Astrocyte of the cerebellum (primary cell): ENCODE measurements around the gene TXNL4B.
"Not testable (repeated sequence)": the region's sequence is repeated elsewhere in the genome, so short reads cannot be mapped to it uniquely, and the experiment has no call there.

Source experiments
- DNase-seq: peaks from one replicate; pipeline ENCODE4 v3.0.0-alpha.2; 2011; ENCODE audit warnings: low read depth
- H3K4me3 ChIP-seq: 2 replicates; pipeline ENCODE4 v1.5.1; 2011; ENCODE audit warnings: mild to moderate bottlenecking, low read depth, low read length, moderate library complexity
- CTCF ChIP-seq: IDR thresholded peaks from 2 replicates; pipeline ENCODE4 v1.5.1; 2012; ENCODE audit warnings: low read length, low read depth, moderate library complexity, mild to moderate bottlenecking; ENCODE audit errors: missing control alignments
- in situ Hi-C: cut with HindIII; loops from 2 replicates; pipeline ENCODE4 v1.10.0; 2017; ENCODE audit warnings: low sequenced_read_pairs

The TXNL4B gene

GRCh38 chr16:72060405-72060804, 33.0 kb downstream of the TXNL4B start:
- DNase-seq: no peak
- no peak for TF ChIP-seq CTCF
- in situ Hi-C loops: no loop called here
- H3K4me3 ChIP-seq: no peak overlapping the region

- DNase-seq, H3K4me3 ChIP-seq, in situ Hi-C loops: not testable (repeated sequence)
Measured at GRCh38 chr16:72059060-72059459, 34.4 kb downstream of the TXNL4B start.

GRCh38 chr16:72057313-72057712, 36.1 kb downstream of the TXNL4B start:
- DNase-seq, H3K4me3 ChIP-seq, in situ Hi-C loops: not testable (repeated sequence)

- in situ Hi-C loops: no loop called here
- no peak for DNase-seq
- no peak overlapping the region for H3K4me3 ChIP-seq
- TF ChIP-seq CTCF: no peak
Measured at GRCh38 chr16:72055911-72056310, 37.5 kb downstream of the TXNL4B start.

- H3K4me3 ChIP-seq, in situ Hi-C loops, DNase-seq: not testable (repeated sequence)
Measured at GRCh38 chr16:72054254-72054847, 39.1 kb downstream of the TXNL4B start, which contains the start of gene HP. HP (plus strand) TSS chr16:72054505; CDS start chr16:72054653, 148 bp downstream.

- in situ Hi-C loops: no loop called here
- no peak for TF ChIP-seq CTCF
- no peak overlapping the region for H3K4me3 ChIP-seq
- DNase-seq: no peak
Measured at GRCh38 chr16:72051818-72052217, 41.6 kb downstream of the TXNL4B start.

- TF ChIP-seq CTCF: no peak
- H3K4me3 ChIP-seq: no peak overlapping the region
- DNase-seq: no peak
- in situ Hi-C loops: no loop called here
Measured at GRCh38 chr16:72050769-72051464, 42.5 kb downstream of the TXNL4B start.

- in situ Hi-C loops: no loop called here
- no peak overlapping the region for H3K4me3 ChIP-seq
- DNase-seq: no peak
- no peak for TF ChIP-seq CTCF
Measured at GRCh38 chr16:72049110-72049509, 44.3 kb downstream of the TXNL4B start.
